GM12864 (cell line): ENCODE results near the gene TRIP6.

ENCODE experiments used
- DNase-seq: peaks from one replicate; pipeline ENCODE4 v3.0.0-alpha.2; 2011; ENCODE audit warnings: low read depth
- H3K4me3 ChIP-seq: 2 replicates; pipeline ENCODE4 v1.5.1; 2011; ENCODE audit warnings: mild to moderate bottlenecking, low read depth, low read length, control low read depth
- CTCF ChIP-seq: IDR thresholded peaks from 2 replicates; pipeline ENCODE4 v1.5.1; 2011; ENCODE audit warnings: low read depth, mild to moderate bottlenecking, moderate library complexity, low read length, control low read depth, inconsistent platforms; ENCODE audit errors: missing control alignments

TRIP6 gene

DNA sequence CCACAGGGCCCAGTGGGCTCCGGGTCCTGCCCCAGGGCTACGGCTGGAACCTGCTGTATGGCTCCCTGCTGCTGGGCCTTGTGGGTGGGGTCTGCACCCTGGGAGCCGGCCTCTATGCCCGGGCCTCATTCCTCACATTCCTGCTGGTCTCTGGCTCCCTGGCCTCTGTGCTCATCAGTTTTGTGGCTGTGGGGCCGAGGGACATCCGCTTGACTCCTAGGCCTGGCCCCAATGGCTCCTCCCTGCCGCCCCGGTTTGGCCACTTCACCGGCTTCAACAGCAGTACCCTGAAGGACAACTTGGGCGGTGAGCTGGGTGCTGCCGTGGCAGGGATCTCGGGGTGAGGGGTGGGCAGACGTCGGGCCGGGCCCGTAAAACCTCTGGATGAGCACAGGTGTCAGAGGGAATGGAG, 10.3 kb upstream of the TRIP6 start:
- H3K4me3 ChIP-seq, result no peak overlapping the region
- DNase-seq, result no peak
- no peak for TF ChIP-seq CTCF

DNA sequence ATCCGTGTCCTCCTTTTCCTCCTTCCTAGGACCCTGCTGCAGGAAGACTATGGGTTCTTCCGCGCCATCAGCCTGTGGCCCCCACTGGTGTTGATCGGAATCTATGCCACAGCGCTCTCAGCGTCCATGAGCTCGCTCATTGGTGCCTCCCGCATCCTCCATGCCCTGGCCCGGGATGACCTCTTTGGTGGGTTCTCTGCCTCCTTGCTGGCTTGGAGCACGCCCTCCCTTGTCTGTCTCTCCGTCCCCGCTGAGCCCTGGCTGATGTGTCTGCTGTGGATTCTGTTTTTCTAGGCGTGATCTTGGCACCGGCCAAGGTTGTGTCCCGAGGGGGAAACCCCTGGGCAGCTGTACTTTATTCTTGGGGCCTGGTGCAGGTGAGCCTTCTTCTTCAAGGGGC, 7.3 kb upstream of the TRIP6 start:
- TF ChIP-seq CTCF, result no peak
- DNase-seq, result no peak
- H3K4me3 ChIP-seq, result no peak overlapping the region

DNA sequence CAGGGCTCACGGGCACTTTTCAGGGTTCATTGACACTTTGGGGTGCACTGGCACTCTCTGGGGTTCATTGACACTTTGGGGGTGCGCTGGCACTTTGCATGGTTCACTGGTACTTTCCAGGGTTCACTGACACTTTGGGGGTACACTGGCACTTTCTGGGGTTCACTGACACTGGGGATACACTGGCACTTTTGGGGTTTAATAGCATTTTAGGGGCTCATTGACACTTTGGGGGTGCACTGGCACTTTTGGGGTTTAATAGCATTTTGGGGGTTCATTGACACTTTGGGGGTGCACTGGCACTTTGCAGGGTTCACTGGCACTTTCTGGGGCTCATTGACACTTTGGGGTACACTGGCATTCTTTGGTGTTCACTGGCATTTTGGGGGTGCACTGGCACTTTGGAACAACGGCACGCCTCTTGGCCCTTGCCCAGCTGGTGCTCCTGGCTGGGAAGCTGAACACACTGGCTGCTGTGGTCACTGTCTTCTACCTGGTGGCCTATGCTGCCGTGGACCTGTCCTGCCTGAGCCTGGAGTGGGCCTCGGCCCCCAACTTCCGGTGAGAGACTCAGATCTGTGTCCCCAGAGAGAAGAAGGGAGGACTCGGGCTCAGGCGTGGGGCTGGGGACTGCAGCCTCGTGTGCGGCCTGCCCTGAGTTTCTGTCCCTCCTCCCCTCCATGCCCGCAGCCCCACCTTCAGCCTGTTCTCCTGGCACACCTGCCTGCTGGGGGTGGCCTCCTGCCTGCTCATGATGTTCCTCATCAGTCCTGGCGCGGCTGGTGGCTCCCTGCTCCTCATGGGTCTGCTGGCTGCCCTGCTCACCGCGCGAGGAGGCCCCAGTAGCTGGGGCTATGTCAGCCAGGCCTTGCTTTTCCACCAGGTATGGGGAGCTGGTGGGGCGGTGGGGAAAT, 6.2 kb upstream of the TRIP6 start:
- H3K4me3 ChIP-seq, result no peak overlapping the region
- DNase-seq, result no peak
- TF ChIP-seq CTCF, result no peak

DNA sequence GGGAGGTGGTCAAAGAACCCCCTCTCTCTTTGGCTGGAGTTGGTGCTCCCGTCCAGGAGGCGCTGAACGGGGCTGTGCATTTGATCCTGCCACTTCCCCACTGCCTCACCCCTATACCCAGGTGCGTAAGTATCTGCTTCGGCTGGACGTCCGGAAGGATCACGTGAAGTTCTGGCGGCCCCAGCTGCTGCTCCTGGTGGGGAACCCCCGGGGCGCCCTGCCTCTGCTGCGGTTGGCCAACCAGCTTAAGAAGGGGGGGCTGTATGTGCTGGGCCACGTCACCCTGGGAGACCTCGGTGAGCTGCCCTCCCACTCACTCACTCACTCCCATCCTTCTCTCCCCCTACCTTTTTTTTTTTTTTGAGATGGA, 5.6 kb upstream of the TRIP6 start:
- no peak overlapping the region for H3K4me3 ChIP-seq
- no peak for TF ChIP-seq CTCF
- DNase-seq, result no peak

GRCh38 chr7:100863406-100863950, 3.7 kb upstream of the TRIP6 start:
- TF ChIP-seq CTCF, result no peak
- H3K4me3 ChIP-seq, result no peak overlapping the region
- DNase-seq, result no peak

- no peak for TF ChIP-seq CTCF
- no peak overlapping the region for H3K4me3 ChIP-seq
- no peak for DNase-seq
These were observed 2.8 kb upstream of the TRIP6 start for GRCh38 chr7:100864263-100864845.
